ENCODE data around the gene ZNF124.
"Not testable (repeated sequence)": the region's sequence is repeated elsewhere in the genome, so short reads cannot be mapped to it uniquely, and the experiment has no call there.

- not testable (repeated sequence) for TF ChIP-seq POLR2A, CTCF (IDR thresholded peaks at IDR 0.05)
Observed at GRCh38 chr1:247147120-247147519, 24.7 kb downstream of the ZNF124 start.

Data from uterus (tissue), 2 donors.